Stromal cell of bone marrow (primary cell): ENCODE measurements around the gene IL3.

Experiments used
- DNase-seq: peaks from one replicate; pipeline ENCODE4 v3.0.0-alpha.2; 2012; ENCODE audit warnings: low read depth

Gene IL3

GRCh38 chr5:132060501-132061161 lies at the start of gene IL3:
TSS of gene IL3 (plus strand) at chr5:132060655. CDS start at chr5:132060707, 52 bp downstream.
- DNase-seq = no peak

- DNase-seq = no peak
Observed at GRCh38 chr5:132010989-132011621, 49.4 kb upstream of the IL3 start.

DNA sequence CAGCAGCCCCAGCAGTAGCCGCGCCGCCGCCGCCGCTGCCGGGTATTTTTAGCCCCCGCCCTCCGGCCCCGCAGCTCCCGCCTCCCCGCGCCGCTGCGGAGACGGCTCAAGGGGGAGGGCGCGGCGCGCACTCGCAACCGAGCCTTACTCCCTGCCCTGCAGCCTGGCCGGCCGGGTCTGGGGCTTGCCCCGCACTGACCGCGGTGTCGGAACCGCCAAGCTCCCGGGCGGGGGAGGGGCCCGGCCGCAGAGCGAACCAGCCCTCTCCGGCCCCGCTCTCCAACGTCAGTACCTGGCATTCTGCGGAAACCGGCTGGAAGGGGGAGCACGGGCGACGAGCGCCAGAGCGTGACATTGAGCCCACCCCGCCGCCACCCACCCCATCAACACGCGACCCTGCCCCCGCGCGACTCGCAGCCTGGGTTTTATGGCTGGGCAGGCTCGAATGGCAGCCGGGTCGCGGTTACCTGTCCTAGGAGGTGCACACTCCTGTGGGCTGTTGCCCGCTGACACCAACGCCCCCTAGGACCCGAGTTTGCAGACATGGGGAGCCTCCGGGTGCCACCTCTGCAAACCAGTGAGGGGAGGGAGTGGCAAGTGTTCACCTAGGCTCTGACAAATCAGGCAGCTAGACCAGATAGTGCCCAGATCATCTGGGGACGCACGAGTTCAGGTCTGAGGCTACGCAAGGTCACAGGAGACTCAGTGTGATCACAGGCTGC lies 48.7 kb upstream of the IL3 start, which contains the start of gene ACSL6:
ACSL6 (minus strand) TSS at position 37 of the 722 bp plus-strand sequence. CDS start 105 bp downstream, outside the sequence.
- no peak for DNase-seq

GRCh38 chr5:132012371-132013005 lies 48.0 kb upstream of the IL3 start:
- DNase-seq = peak; percentile 30

DNA sequence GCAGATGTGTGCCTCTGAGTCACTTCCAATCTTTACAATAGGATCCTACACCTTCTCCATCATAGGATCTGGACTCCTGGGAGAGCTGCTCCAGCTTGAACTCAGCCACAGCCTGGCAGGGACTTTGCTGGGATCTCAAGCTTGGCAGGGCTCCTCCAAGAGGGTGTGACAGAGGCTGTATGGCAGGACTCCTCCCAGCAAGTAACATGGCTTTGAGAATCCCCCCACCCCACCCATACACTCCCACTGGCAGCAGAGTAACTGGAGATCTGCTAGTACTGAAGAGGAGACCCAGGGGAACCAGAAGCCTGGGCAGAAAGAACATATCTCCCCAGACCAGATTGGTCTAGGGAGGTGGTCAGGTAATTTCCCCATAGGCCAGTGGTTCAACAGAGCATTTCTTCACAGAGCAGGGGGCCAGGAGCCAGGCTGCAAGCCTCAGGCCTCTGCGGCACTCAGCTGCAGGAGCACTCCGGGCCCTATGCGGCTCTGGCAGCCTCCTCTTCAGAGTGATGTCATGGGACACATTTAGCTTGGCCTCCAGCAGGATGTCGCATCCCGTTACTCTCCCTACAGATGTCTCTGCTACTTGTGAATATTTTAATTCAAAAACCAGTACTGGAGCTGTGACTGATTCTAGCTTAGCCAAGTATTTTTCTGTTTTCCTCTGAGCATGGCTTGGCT lies 47.3 kb upstream of the IL3 start:
- no peak for DNase-seq

DNA sequence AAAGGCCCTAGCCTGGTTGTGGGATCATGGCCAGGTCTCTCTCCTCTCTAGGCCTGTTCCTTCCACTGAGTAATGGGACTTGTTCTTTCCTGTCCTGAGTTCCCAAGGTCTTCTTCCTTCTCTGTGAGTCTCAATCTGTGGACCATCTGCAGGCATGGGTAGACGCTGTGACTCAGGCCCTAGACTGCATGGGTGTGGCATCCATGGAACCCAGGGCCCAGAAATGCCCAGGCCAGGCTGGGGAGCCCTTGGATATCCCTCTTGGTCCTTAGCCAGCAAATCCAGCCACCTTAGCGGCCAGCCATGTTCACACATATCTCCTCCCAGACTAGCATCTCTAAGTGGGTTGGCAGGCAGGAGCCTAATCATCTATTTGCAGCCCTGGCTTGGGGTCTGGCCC lies 46.7 kb upstream of the IL3 start:
- DNase-seq = no peak

DNA sequence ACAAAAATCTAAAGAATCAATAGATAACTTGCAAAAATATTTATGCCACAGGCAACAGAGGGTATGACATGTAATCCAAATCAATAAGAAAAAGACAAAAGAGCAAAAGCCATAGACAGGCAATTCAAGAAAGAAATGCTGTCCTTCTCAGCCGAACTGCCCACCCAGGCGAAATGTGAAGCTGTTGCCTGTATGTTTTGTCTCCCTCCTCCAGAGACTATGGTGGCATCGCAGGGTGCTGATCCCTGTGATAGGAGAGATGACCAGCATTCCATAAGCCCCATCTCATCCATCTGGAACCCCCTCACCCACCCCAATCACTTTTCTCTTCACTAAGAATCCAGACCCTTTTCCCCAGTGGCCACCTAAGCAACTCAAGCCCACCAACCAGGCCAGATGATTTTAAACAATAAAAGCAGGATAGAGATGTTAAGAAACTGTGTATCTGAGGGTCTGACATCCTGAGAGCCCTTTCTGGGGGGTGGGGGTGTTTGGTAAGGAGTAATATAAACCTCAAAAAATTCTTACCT lies 43.7 kb upstream of the IL3 start:
- no peak for DNase-seq

DNA sequence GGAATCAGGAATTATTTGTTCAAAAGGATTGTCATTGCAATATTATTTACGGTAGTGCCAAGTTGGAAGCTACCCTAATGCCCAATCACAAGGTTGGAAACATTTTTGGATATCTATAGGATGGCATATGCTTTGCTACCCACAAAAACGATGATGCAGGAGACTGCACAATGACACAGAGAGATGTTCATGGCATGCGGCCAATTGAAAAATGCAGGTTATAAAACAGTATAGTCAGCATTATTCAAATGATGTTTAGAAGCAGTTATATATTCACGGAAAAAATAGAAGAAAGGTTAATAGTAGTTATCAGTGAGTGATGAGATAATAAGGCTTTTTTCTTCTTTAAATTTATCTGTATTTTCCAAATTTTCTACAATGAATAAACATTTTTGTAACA lies 43.1 kb upstream of the IL3 start:
- no peak for DNase-seq

- no peak for DNase-seq
Observed at GRCh38 chr5:132017738-132018625, 42.5 kb upstream of the IL3 start.

DNA sequence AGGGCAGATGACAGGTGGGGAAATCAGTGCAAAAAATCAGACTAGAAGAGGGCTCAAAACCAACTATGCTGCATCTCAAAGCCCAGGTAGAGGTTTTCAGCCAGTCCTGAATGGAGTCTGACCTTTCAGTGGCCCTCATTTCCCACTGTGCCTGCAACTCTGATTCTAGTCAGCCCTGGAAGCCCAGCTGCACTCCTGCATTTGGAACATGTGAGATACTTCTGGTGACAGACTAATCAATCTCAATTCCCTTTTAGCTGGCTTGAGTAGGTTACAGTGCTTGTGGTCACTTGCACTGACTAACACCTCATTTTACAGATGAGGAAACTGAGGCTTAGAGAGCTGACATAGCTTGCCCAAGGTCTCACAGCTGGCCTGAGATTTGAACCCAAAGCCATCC lies 41.1 kb upstream of the IL3 start:
- no peak for DNase-seq

- no peak for DNase-seq
Observed at GRCh38 chr5:132019857-132020555, 40.4 kb upstream of the IL3 start.

DNA sequence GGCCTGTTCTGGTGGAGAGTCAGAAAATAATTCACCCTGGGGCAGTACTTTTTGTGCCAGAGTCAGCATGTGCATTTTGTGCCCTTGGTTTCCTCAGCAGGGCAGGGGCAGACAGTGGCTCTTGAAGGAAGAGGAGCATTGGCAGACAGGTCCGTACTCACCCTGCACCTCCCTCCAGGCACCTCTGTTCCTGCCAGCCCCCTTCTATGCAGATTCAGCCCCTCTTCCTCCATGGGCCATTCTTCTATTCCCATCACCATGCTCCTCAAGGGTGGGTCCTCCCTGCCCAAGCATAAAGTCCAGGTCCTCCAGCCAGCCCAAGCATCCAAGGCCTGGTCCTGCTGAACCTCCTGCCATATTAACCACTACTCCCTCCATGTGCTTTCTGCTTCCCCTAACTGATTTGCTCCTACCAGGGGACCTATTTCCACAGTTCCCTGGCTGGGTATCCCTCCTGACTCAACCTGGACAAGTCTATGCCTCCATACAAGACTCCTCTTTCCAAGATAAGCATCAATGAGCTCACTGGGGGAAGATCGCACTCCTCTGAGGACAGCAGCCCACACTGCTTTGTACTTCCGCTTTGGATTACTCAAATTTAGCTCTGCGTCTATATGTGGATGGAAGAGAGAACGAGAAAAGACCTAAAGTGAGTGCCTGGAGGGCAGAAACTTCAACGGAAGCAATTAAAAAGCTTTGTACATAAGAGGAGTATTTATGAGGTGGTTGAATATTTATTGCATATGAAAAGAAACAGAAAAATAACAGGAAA lies 39.7 kb upstream of the IL3 start:
- no peak for DNase-seq

DNA sequence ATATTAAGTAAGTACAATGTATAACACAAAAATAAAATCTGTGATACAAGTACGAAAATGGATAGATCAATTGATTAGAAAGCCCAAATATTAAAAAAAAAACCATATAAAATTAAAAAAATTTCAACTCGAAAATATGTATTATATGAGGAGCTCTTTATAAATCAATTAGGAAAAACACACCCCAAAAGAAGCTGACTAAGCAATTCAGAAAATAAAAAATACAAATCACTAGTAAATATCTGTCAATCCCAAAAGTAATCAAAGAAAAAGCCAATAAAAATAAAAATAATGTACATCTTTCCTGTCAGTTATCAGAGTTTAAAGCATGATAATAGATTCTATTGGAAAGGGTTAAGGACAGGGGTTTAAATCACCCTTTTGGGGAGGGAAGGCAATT lies 38.8 kb upstream of the IL3 start:
- DNase-seq = no peak

- DNase-seq = no peak
Observed at GRCh38 chr5:132022737-132023136, 37.7 kb upstream of the IL3 start.

GRCh38 chr5:132023258-132024116 lies 37.0 kb upstream of the IL3 start:
- no peak for DNase-seq

DNA sequence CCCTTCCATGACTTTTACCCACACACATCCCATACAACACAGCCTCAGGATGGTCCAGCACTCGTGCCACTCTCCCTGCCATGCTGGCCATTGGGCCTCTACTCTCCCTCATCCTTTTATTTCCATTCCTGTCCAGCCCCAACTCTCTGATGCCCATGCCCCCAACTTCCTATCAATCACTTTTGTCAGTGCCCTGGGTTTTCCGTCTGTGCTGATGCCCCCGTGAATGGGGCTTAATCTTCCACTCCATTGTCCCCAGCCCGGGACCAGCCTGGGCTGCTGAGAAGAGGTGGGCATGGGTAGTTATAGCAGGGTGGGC lies 36.4 kb upstream of the IL3 start:
- DNase-seq = no peak

- no peak for DNase-seq
Observed at GRCh38 chr5:132024789-132025402, 35.6 kb upstream of the IL3 start.

DNA sequence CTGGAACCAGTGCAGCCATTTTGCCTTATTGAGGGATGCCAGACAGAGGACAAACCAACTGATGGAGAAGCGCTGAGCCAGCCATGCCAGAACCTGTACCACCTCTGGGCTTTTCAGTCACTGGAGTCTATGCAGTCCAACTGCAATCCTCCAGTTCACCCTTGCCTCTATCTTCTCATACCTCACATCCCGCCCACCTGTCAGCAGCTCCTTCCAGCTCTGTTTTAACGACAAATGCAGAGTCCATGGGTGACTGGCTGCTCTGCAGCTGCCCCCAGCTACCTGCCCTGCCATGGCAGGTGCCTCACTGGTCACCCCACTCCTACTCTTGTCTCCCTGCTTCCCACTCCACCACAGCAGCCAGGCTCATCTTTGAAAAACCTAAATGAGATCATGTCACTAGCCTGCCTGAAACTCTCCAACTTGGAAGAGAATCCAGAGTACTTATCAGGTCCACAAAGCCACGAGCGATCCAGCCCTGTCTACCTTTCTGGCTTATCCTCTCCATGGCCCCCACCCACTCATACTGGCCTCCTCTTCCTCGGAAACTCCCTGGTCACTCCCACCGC lies 35.0 kb upstream of the IL3 start:
- DNase-seq = no peak
